GM12878 (cell line): ENCODE measurements around the gene RUNDC1. TPM values are rescaled to one million over a fixed set of nuclear protein-coding genes. Genes with fewer than 3 reads are reported as not detected.

Experiments
- ATAC-seq: fragments of 200-7000 bp; cut with Tn5 transposase; 3 replicates; pipeline ENCODE4 v1.9.1; 2020; ENCODE audit warnings: mild to moderate bottlenecking, moderate library complexity
- BruUV-seq: library from RNA; stranded (reverse); fragments of 400-500 nt; replicated peaks from 2 replicates; lab custom pipeline; 2021; lab: Mats Ljungman, UMichigan
- CTCF ChIA-PET: fragments of 300-600 bp; sonication (Branson Sonifier 250); formaldehyde crosslinking; extraction: SDS; loops from one replicate; lab custom pipeline; 2021; ENCODE audit warnings: inconsistent platforms; lab: Yijun Ruan, JAX
- POLR2A ChIA-PET: fragments of 350-600 bp; formaldehyde crosslinking; extraction: SDS; loops from one replicate; lab custom pipeline; 2021; ENCODE audit warnings: inconsistent platforms; lab: Charles Lee
- RAD21 ChIA-PET: fragments of 300-600 bp; sonication (Branson Sonifier 250); formaldehyde crosslinking; loops from one replicate; lab custom pipeline; 2023; ENCODE audit warnings: antibody characterized with exemption; ENCODE audit not compliant: unreplicated experiment; lab: Charles Lee
- SMC1A ChIA-PET: fragments of 300-600 bp; sonication (Branson Sonifier 250); formaldehyde crosslinking; loops from one replicate; lab custom pipeline; 2023; ENCODE audit not compliant: unreplicated experiment, uncharacterized antibody; lab: Charles Lee
- DNase-seq: peaks from one replicate; pipeline ENCODE4 v3.0.0-alpha.2; 2011; ENCODE audit warnings: low read depth, low spot score
- FAIRE-seq: peaks from 3 replicates; lab custom pipeline; 2011; peaks lifted over from hg19 to GRCh38; lab: Jason Lieb, UNC
- H2AFZ ChIP-seq: 2 replicates; pipeline ENCODE4 v1.6.0; 2011; ENCODE audit warnings: low read depth, low read length, control low read depth; ENCODE audit not compliant: control insufficient read depth
- H3K27ac ChIP-seq: 2 replicates; pipeline ENCODE4 v1.5.1; 2011; ENCODE audit warnings: control low read depth; ENCODE audit not compliant: control insufficient read depth, insufficient read depth
- H3K27me3 ChIP-seq, 2 experiments: replicated peaks in 1 of 2; 2 replicates each; pipeline versions ENCODE4 v1.6.0 to v1.6.1; 2011; ENCODE audit warnings: low read length in 1 of 2; ENCODE audit not compliant: control insufficient read depth in 2 of 2, insufficient read depth in 2 of 2
- H3K36me3 ChIP-seq, 2 experiments: 2 replicates each; pipeline ENCODE4 v1.5.1; 2011; ENCODE audit warnings: low read length in 1 of 2; ENCODE audit not compliant: control insufficient read depth in 2 of 2, insufficient read depth in 2 of 2
- H3K4me1 ChIP-seq: 2 replicates; pipeline ENCODE4 v1.6.1; 2011; ENCODE audit warnings: mild to moderate bottlenecking, low read length, moderate library complexity, mixed read lengths; ENCODE audit not compliant: control insufficient read depth, insufficient read depth
- H3K4me2 ChIP-seq: 2 replicates; pipeline ENCODE4 v1.6.0; 2011; ENCODE audit warnings: control low read depth; ENCODE audit not compliant: control insufficient read depth, insufficient read depth
- H3K4me3 ChIP-seq: fragments of 200-600 bp; sonication (generic); 2 replicates; pipeline ENCODE4 v1.5.1; 2016
- H3K79me2 ChIP-seq: 2 replicates; pipeline ENCODE4 v1.6.0; 2011; ENCODE audit warnings: low read length; ENCODE audit not compliant: control insufficient read depth, insufficient read depth
- H3K9ac ChIP-seq: 2 replicates; pipeline ENCODE4 v1.8.0; 2011; ENCODE audit warnings: low read length, control low read depth, mixed read lengths; ENCODE audit not compliant: control insufficient read depth, insufficient read depth
- H3K9me3 ChIP-seq: replicated peaks from 3 replicates; pipeline ENCODE4 v1.5.1; 2011; ENCODE audit warnings: mild to moderate bottlenecking, low read length; ENCODE audit not compliant: control insufficient read depth, insufficient read depth
- H4K20me1 ChIP-seq: 2 replicates; pipeline ENCODE4 v1.6.0; 2011; ENCODE audit not compliant: control insufficient read depth, insufficient read depth
- CREM ChIP-seq: IDR thresholded peaks from 2 replicates; pipeline ENCODE4 v1.6.1; 2014; ENCODE audit warnings: antibody characterized with exemption, low read depth
- HCFC1 ChIP-seq: fragments of 150-350 bp; IDR thresholded peaks from 2 replicates; pipeline ENCODE4 v1.6.1; 2014; ENCODE audit warnings: low read length
- JUND ChIP-seq: IDR thresholded peaks from 2 replicates; pipeline ENCODE4 v1.6.1; 2012; ENCODE audit warnings: low read depth, mild to moderate bottlenecking, low read length, improper control_type of control experiment, moderate library complexity
- KDM1A ChIP-seq: fragments of 200-600 bp; sonication (generic); IDR thresholded peaks from 2 replicates; pipeline ENCODE4 v1.6.1; 2016; ENCODE audit warnings: borderline replicate concordance
- MYC ChIP-seq: IDR thresholded peaks from 2 replicates; pipeline ENCODE4 v1.6.1; 2011; ENCODE audit warnings: mild to moderate bottlenecking, low read length, moderate library complexity, inconsistent platforms; ENCODE audit not compliant: insufficient read depth, insufficient replicate concordance, insufficient read length, severe bottlenecking
- NBN ChIP-seq: fragments of 450-650 bp; IDR thresholded peaks from 2 replicates; pipeline ENCODE4 v1.6.1; 2016
- RB1 ChIP-seq: fragments of 450-650 bp; formaldehyde crosslinking; IDR thresholded peaks from 2 replicates; pipeline ENCODE4 v1.6.1; 2017; ENCODE audit warnings: mild to moderate bottlenecking, borderline replicate concordance
- RBBP5 ChIP-seq: fragments of 200-600 bp; sonication (generic); conservative IDR thresholded peaks from 2 replicates; pipeline ENCODE4 v1.6.1; 2016
- SMARCA5 ChIP-seq: fragments of 450-650 bp; IDR thresholded peaks from 2 replicates; pipeline ENCODE4 v1.6.1; 2017; ENCODE audit warnings: mild to moderate bottlenecking
- SRF ChIP-seq, 2 experiments: IDR thresholded peaks; 2 replicates each; pipeline ENCODE4 v1.6.1; 2011; ENCODE audit warnings: low read depth in 2 of 2, low read length in 2 of 2, mild to moderate bottlenecking in 1 of 2, moderate library complexity in 1 of 2
- STAT1 ChIP-seq: fragments of 450-650 bp; conservative IDR thresholded peaks from 2 replicates; pipeline ENCODE4 v1.6.1; 2014; ENCODE audit warnings: antibody characterized with exemption, mild to moderate bottlenecking
- ZZZ3 ChIP-seq: IDR thresholded peaks from 2 replicates; pipeline ENCODE4 v1.6.1; 2011; ENCODE audit warnings: low read depth; ENCODE audit not compliant: control insufficient read depth, insufficient read length
- WGBS: methylation state at CpG from one replicate; pipeline ENCODE4 v1.1.6; 2016; ENCODE audit warnings: low lambda C conversion rate; ENCODE audit not compliant: insufficient replicate concordance, insufficient coverage; ENCODE audit errors: missing lambda C conversion rate; 5-methylcytosine and 5-hydroxymethylcytosine counted together
- in situ Hi-C: fragments of 300-500 bp; cut with MboI; formaldehyde crosslinking; loops from 9 replicates; pipeline ENCODE4 v1.14.3; 2018; ENCODE audit warnings: mixed read lengths
- intact Hi-C: fragments of 100-400 bp; cut with micrococcal nuclease; formaldehyde crosslinking; loops from one replicate; pipeline ENCODE4 v1.14.2; 2022; ENCODE audit not compliant: unreplicated experiment
- polyA plus RNA-seq, 11 experiments: library from polyadenylated mRNA; depleted of rRNA in 4 of 11; unstranded in 6 of 11; stranded (reverse) in 5 of 11; fragments of >200 nt; fragmentation: Nextera tagmentation in 4 of 11; fragmentation: Illumina TruSeq in 1 of 11; extraction: Ambion mirVana in 4 of 11; extraction: Trizol in 1 of 11; gene quantifications; 1 replicate in 1 of 11; 2 replicates in 10 of 11; pipeline versions ENCODE4 v1.2.1 to v1.2.3, GENCODE V29; 2011 to 2016; ENCODE audit warnings: inconsistent platforms in 2 of 11, missing spikeins in 2 of 11, low read depth in 1 of 11
- total RNA-seq, 4 experiments: library from RNA; depleted of rRNA in 3 of 4; stranded (reverse); fragments of >200 nt in 3 of 4; fragmentation: Illumina TruSeq in 1 of 4; extraction: Trizol in 1 of 4; gene quantifications; 2 replicates each; pipeline versions ENCODE4 v1.2.1 to v1.2.3, GENCODE V29; 2013 to 2021
- TF ChIP-seq, protein P1 (sequence below): fragments of 450-650 bp; IDR thresholded peaks from 2 replicates; pipeline ENCODE4 v1.6.1; 2017; ENCODE audit warnings: mild to moderate bottlenecking, low read depth, inconsistent platforms; ENCODE audit not compliant: poor library complexity, severe bottlenecking
- TF ChIP-seq, protein P2 (sequence below): fragments of 450-650 bp; IDR thresholded peaks from 2 replicates; pipeline ENCODE4 v1.6.1; 2016; ENCODE audit warnings: mild to moderate bottlenecking

Gene RUNDC1
- total and polyA plus RNA-seq, 10 of the 15 experiments (the other 5 are each of a cell fraction or from before 2014, with no cell fraction given) = 2.9 to 15.6 (median 8.2) TPM

DNA sequence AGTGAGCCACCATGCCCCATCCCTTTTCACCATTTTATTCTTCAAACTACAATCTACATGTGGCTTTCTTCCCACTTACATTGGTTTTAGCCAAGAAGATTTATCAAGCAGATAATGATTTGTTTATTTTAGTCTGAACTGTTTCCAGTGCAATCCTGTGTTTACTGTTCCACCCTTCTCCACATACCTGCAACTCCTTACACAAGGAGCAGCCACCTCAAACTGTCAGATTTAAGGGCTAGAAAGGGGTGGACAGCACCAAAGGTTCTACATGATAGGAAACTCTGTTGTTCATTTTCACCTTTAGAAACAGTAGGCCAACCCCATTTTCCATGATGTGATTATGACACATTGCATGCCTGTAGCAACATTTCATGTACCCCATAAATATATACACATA lies 1.9 kb downstream of the RUNDC1 start:
- H3K4me3 ChIP-seq = peak overlapping the region; percentile 94

DNA sequence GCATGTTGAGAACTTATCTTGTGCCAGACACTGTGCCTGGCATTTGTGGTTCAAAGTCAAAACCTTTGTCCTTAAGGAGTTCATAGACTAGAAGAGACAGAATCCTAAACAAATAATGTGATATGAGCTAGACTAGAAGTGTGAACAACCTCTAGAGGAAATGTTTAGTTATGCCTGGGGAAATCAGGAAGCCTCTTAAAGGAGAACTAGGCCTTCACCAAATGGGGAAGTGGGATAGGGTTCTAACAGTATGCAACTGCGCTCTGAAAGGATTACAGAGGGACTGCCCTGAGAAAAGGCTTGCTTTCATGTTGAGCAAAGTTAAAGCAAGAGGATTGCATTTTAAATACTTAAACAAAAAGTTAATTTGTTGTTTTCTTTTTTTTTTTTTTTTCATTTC lies 4.9 kb downstream of the RUNDC1 start:
- peak; percentile 80 for FAIRE-seq
- peak overlapping the region; percentile 79 for H3K27ac ChIP-seq
- TF ChIP-seq NBN (no peak), ZZZ3 (no peak), SMARCA5 (peak; percentile 22; the same call in 1 of the 2 replicates), JUND (no peak), STAT1 (no peak), CREM (no peak), HCFC1 (no peak), RBBP5 (no peak)
- TF ChIP-seq, protein P1, sequence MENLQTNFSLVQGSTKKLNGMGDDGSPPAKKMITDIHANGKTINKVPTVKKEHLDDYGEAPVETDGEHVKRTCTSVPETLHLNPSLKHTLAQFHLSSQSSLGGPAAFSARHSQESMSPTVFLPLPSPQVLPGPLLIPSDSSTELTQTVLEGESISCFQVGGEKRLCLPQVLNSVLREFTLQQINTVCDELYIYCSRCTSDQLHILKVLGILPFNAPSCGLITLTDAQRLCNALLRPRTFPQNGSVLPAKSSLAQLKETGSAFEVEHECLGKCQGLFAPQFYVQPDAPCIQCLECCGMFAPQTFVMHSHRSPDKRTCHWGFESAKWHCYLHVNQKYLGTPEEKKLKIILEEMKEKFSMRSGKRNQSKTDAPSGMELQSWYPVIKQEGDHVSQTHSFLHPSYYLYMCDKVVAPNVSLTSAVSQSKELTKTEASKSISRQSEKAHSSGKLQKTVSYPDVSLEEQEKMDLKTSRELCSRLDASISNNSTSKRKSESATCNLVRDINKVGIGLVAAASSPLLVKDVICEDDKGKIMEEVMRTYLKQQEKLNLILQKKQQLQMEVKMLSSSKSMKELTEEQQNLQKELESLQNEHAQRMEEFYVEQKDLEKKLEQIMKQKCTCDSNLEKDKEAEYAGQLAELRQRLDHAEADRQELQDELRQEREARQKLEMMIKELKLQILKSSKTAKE = no peak

More for the DNA sequence above, 1.9 kb downstream of the RUNDC1 start:
- RAD21 ChIA-PET = no interaction called here
- TF ChIP-seq MYC (no peak), KDM1A (no peak), RB1 (no peak), CREM (no peak), SRF (IDR thresholded peaks at IDR 0.05; ENCODE audit: low read depth in 2 of 2, low read length in 2 of 2) (no peak)
- TF ChIP-seq, protein P2, sequence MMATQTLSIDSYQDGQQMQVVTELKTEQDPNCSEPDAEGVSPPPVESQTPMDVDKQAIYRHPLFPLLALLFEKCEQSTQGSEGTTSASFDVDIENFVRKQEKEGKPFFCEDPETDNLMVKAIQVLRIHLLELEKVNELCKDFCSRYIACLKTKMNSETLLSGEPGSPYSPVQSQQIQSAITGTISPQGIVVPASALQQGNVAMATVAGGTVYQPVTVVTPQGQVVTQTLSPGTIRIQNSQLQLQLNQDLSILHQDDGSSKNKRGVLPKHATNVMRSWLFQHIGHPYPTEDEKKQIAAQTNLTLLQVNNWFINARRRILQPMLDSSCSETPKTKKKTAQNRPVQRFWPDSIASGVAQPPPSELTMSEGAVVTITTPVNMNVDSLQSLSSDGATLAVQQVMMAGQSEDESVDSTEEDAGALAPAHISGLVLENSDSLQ = no peak
- no peak for FAIRE-seq
- H3K27me3 ChIP-seq = no peaks in the 10 kb centered on the region
- H3K9me3 ChIP-seq = no peaks in the 10 kb centered on the region
- no peak overlapping the region for H3K27ac ChIP-seq
- in situ Hi-C loops (no loop called here), intact Hi-C loops (no loop called here)
- H3K79me2 ChIP-seq = peaks cover 43% of the 10 kb centered on the region
- POLR2A ChIA-PET = no interaction called here
- DNase-seq = no peak
- no peaks in the 10 kb centered on the region for H4K20me1 ChIP-seq
- no TSS peak for BruUV-seq
- no peak for ATAC-seq
- peaks cover 1 to 7% of the 10 kb centered on the region in 2 experiments for H3K36me3 ChIP-seq
- no peak overlapping the region for H2AFZ ChIP-seq
- H3K9ac ChIP-seq = no peak overlapping the region
- peaks cover 29% of the 10 kb centered on the region for H3K4me1 ChIP-seq
- peak overlapping the region; percentile 99; the same call in 1 of the 2 replicates for H3K4me2 ChIP-seq
- CTCF ChIA-PET = interaction anchor here (4.6 to 6.4 kb wide), 2 partner anchors 15 to 16 kb away, joined by 23 to 66 read pairs; partner anchors contain the start of gene RPL27
- SMC1A ChIA-PET = no interaction called here

More for the DNA sequence above, 4.9 kb downstream of the RUNDC1 start:
- H3K9ac ChIP-seq = peak overlapping the region; percentile 32
- H3K36me3 ChIP-seq = peaks cover 5 to 21% of the 10 kb centered on the region in 2 experiments
- no TSS peak for BruUV-seq
- intact Hi-C loops (no loop called here), in situ Hi-C loops (no loop called here)
- peaks cover 40% of the 10 kb centered on the region for H3K79me2 ChIP-seq
- no peaks in the 10 kb centered on the region for H3K9me3 ChIP-seq
- H4K20me1 ChIP-seq = no peaks in the 10 kb centered on the region
- peaks cover 20% of the 10 kb centered on the region for H3K4me1 ChIP-seq
- H3K27me3 ChIP-seq = no peaks in the 10 kb centered on the region
- peak; percentile 83 for ATAC-seq
- ChIA-PET RAD21 (interaction anchor here (0.6 to 3.3 kb wide), 5 partner anchors 13 to 222 kb away, joined by 3 to 31 read pairs (median 5); partner anchors contain the start of genes IFI35, RPL27 and VAT1), CTCF (interaction anchor here (1.0 to 6.4 kb wide), 6 partner anchors 12 to 407 kb away, joined by 3 to 66 read pairs (median 4); partner anchors contain the start of genes AARSD1, BECN1, RND2 and RPL27), SMC1A (interaction anchor here (0.7 to 5.8 kb wide), 7 partner anchors 11 to 146 kb away, joined by 3 to 47 read pairs (median 4); partner anchors contain the start of genes AARSD1, IFI35 and RPL27), POLR2A (interaction anchor here (0.6 to 3.3 kb wide), 9 partner anchors 9 to 512 kb away, joined by 3 to 21 read pairs (median 3); partner anchors contain the start of gene RPL27)
- no peak overlapping the region for H2AFZ ChIP-seq
- H3K4me3 ChIP-seq = peak overlapping the region; percentile 35
- DNase-seq = peak; percentile 73
- 0% methylated on average over 1 of the region's 1 CpG for WGBS
- peak overlapping the region; percentile 78 for H3K4me2 ChIP-seq
